ENCODE measurements around the gene RUNX2. TPM values are rescaled to one million over a fixed set of nuclear protein-coding genes. Genes with fewer than 3 reads are reported as not detected.

RUNX2 gene
- total RNA-seq, 1 donor from 2014 or later, result 1.8 TPM

DNA sequence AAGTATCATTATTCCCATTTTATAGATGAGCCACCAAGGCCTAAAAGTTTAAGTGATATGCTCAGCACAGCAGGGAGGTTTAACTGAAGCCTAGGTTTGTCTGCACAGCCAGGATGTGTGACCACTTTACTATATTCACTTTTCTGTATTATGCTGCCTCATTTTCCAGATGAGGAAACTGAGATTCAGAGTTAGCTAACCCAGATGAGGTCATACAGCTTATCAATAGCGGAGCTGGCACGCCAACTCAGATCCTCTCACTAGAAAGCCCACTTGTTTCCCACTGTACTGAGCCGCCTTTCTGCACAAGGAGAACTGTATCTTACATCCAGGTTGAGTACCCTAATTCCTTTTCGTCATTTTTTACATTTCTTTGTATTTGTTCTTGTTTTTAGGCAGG is 181.3 kb downstream of the RUNX2 start:
- ChIA-PET CTCF (interaction anchor here (1.3 kb wide), 1 partner anchor 8 kb away, joined by 3 read pairs; no protein-coding TSS in a partner anchor), POLR2A (interaction anchor here (1.3 kb wide), 1 partner anchor 19 kb away, joined by 4 read pairs; no protein-coding TSS in a partner anchor)
- Mint-ChIP-seq H3K36me3 (ENCODE audit: low read depth) (no peaks in the 10 kb centered on the region), H3K27me3 (no peaks in the 10 kb centered on the region), H3K9me3 (no peaks in the 10 kb centered on the region), H3K4me3 (no peak overlapping the region), H3K27ac (no peak overlapping the region), H3K4me1 (peaks cover 8% of the 10 kb centered on the region)
- ATAC-seq (ENCODE audit: low read depth) (no peak), DNase-seq (no peak)
- TF ChIP-seq, protein P1, sequence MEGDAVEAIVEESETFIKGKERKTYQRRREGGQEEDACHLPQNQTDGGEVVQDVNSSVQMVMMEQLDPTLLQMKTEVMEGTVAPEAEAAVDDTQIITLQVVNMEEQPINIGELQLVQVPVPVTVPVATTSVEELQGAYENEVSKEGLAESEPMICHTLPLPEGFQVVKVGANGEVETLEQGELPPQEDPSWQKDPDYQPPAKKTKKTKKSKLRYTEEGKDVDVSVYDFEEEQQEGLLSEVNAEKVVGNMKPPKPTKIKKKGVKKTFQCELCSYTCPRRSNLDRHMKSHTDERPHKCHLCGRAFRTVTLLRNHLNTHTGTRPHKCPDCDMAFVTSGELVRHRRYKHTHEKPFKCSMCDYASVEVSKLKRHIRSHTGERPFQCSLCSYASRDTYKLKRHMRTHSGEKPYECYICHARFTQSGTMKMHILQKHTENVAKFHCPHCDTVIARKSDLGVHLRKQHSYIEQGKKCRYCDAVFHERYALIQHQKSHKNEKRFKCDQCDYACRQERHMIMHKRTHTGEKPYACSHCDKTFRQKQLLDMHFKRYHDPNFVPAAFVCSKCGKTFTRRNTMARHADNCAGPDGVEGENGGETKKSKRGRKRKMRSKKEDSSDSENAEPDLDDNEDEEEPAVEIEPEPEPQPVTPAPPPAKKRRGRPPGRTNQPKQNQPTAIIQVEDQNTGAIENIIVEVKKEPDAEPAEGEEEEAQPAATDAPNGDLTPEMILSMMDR (IDR thresholded peaks at IDR 0.05), result no peak
- intact Hi-C loops (cut with micrococcal nuclease), result no loop called here

DNA sequence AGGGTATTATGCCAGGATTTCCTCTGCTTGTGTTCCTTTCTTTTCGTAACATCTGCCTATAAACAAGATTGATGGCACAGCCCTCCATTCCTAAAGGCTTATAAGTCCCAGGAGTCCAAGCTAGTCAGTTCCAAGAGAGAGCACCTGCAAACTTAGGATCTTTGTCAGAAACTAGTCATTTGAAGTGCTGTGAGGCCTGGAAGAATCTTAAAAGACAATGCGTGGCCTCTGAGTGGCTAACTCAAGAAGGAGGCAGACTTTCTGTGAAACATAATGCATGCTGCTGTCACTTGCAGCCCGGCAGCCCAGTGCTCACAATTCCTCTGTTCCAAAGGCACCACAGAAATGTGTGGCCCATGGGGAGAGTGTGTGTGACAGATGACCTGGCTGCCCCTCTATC is 184.6 kb downstream of the RUNX2 start:
- ChIA-PET CTCF (no interaction called here), POLR2A (no interaction called here)
- TF ChIP-seq, protein P1 (IDR thresholded peaks at IDR 0.05), result no peak
- Mint-ChIP-seq H3K9me3 (no peaks in the 10 kb centered on the region), H3K4me3 (no peak overlapping the region), H3K36me3 (ENCODE audit: low read depth) (no peaks in the 10 kb centered on the region), H3K4me1 (peaks cover 8% of the 10 kb centered on the region), H3K27ac (no peak overlapping the region), H3K27me3 (no peaks in the 10 kb centered on the region)
- no peak for DNase-seq
- intact Hi-C loops (cut with micrococcal nuclease), result no loop called here
- no peak for ATAC-seq (ENCODE audit: low read depth)

DNA sequence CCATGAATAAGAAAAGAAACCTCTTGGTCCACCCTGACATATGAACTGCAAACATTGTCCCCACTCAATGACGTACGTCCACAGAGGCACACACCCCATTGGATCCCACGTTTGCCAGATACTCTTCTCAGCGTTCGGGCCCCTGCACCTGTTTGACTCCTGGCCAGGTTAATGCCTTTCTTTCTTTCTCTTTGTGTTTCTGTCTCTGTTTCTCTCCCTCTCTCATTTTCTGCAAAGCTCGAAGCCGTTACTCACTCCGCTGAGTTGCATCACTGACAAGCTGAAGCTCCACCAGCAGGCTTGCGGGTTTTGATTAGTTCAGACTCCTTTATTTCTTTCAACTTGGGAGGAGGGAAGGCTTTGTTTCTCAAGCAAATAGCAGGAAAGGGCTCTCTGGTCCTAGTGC is 185.1 kb downstream of the RUNX2 start:
- Mint-ChIP-seq H3K4me3 (no peak overlapping the region), H3K27me3 (no peaks in the 10 kb centered on the region), H3K9me3 (no peaks in the 10 kb centered on the region), H3K36me3 (ENCODE audit: low read depth) (no peaks in the 10 kb centered on the region), H3K27ac (no peak overlapping the region), H3K4me1 (peaks cover 8% of the 10 kb centered on the region)
- POLR2A ChIA-PET, result no interaction called here
- intact Hi-C loops (cut with micrococcal nuclease), result no loop called here
- ATAC-seq (ENCODE audit: low read depth), result no peak
- TF ChIP-seq, protein P1 (IDR thresholded peaks at IDR 0.05), result no peak
- DNase-seq, result no peak
- CTCF ChIA-PET, result no interaction called here

DNA sequence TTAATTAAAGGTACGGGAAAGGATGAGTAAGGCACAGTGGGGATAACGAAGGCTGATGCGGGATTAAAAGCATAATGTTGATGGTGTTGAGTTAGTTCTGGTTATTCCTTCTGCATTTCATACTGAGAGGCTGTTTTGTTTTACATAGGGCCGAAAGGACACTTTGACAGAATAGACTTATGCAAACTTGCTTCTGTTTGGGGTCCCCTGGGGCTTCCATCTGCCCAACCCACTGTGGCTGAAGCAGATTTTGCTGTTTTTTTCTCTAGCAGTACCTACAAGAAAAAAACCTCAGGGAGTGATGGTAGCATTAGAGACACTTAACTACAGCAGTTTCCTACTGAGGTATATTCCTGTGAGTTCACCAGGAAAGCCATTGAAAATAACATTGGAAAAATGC is 185.7 kb downstream of the RUNX2 start:
- no peaks in the 10 kb centered on the region for H3K36me3 Mint-ChIP-seq (ENCODE audit: low read depth)
- ATAC-seq (ENCODE audit: low read depth) (no peak), DNase-seq (no peak)
- CTCF ChIA-PET, result no interaction called here
- H3K27me3 Mint-ChIP-seq, result no peaks in the 10 kb centered on the region
- intact Hi-C loops (cut with micrococcal nuclease), result no loop called here
- no peak overlapping the region for H3K27ac Mint-ChIP-seq
- H3K9me3 Mint-ChIP-seq, result no peaks in the 10 kb centered on the region
- TF ChIP-seq, protein P1 (IDR thresholded peaks at IDR 0.05), result no peak
- H3K4me3 Mint-ChIP-seq, result no peak overlapping the region
- peaks cover 8% of the 10 kb centered on the region for H3K4me1 Mint-ChIP-seq
- POLR2A ChIA-PET, result no interaction called here

DNA sequence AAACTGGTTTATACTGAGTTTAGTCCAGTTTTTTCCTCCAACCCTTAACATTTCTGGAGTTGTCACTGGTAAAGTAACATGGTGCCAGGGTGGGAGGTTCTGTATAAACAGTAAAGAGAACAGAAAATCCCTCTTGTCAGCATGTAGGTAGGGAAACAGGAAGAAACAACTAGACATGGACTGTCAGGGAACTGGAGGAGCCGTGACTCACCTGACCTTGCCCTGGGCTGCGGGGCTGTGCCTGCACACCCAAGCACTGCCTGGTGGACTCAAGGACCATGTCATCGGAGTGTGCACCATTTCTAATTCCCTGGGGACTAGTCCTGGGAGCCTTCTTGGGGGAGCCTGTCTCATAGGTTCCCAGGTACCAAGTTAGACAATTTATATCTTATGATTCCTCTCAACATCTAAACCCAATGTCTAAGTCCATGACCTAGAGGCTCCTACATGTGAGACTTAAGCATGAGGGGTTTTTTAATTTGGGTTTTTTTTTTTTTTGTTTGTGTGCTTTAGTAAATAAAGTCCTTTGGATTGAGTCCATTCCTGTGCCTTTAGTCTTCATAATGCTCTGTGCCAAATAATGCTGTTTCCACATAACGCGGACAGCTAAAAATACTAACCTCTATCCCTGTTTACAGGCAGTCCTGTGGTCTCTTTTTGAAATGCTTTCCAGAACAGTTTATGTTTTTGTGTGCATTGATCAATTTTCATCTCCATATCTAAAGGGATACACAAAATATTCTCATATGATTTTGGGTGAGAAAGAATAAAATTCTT is 186.5 kb downstream of the RUNX2 start:
- DNase-seq (no peak), ATAC-seq (ENCODE audit: low read depth) (no peak)
- H3K27me3 Mint-ChIP-seq, result no peaks in the 10 kb centered on the region
- intact Hi-C loops (cut with micrococcal nuclease), result no loop called here
- CTCF ChIA-PET, result no interaction called here
- peaks cover 11% of the 10 kb centered on the region for H3K4me1 Mint-ChIP-seq
- no peak overlapping the region for H3K27ac Mint-ChIP-seq
- POLR2A ChIA-PET, result no interaction called here
- no peak overlapping the region for H3K4me3 Mint-ChIP-seq
- no peaks in the 10 kb centered on the region for H3K9me3 Mint-ChIP-seq
- TF ChIP-seq, protein P1 (IDR thresholded peaks at IDR 0.05), result no peak
- H3K36me3 Mint-ChIP-seq (ENCODE audit: low read depth), result no peaks in the 10 kb centered on the region
